GM12878 (cell line): ENCODE measurements around the gene KLHL35. TPM values are rescaled to one million over a fixed set of nuclear protein-coding genes. Genes with fewer than 3 reads are reported as not detected.

Experiments
- ATAC-seq: fragments of 200-7000 bp; cut with Tn5 transposase; 3 replicates; pipeline ENCODE4 v1.9.1; 2020; ENCODE audit warnings: mild to moderate bottlenecking, moderate library complexity
- BruUV-seq: library from RNA; stranded (reverse); fragments of 400-500 nt; replicated peaks from 2 replicates; lab custom pipeline; 2021; lab: Mats Ljungman, UMichigan
- CTCF ChIA-PET: fragments of 300-600 bp; sonication (Branson Sonifier 250); formaldehyde crosslinking; extraction: SDS; loops from one replicate; lab custom pipeline; 2021; ENCODE audit warnings: inconsistent platforms; lab: Yijun Ruan, JAX
- POLR2A ChIA-PET: fragments of 350-600 bp; formaldehyde crosslinking; extraction: SDS; loops from one replicate; lab custom pipeline; 2021; ENCODE audit warnings: inconsistent platforms; lab: Charles Lee
- RAD21 ChIA-PET: fragments of 300-600 bp; sonication (Branson Sonifier 250); formaldehyde crosslinking; loops from one replicate; lab custom pipeline; 2023; ENCODE audit warnings: antibody characterized with exemption; ENCODE audit not compliant: unreplicated experiment; lab: Charles Lee
- SMC1A ChIA-PET: fragments of 300-600 bp; sonication (Branson Sonifier 250); formaldehyde crosslinking; loops from one replicate; lab custom pipeline; 2023; ENCODE audit not compliant: unreplicated experiment, uncharacterized antibody; lab: Charles Lee
- DNase-seq: peaks from one replicate; pipeline ENCODE4 v3.0.0-alpha.2; 2011; ENCODE audit warnings: low read depth, low spot score
- FAIRE-seq: peaks from 3 replicates; lab custom pipeline; 2011; peaks lifted over from hg19 to GRCh38; lab: Jason Lieb, UNC
- H2AFZ ChIP-seq: 2 replicates; pipeline ENCODE4 v1.6.0; 2011; ENCODE audit warnings: low read depth, low read length, control low read depth; ENCODE audit not compliant: control insufficient read depth
- H3K27ac ChIP-seq: 2 replicates; pipeline ENCODE4 v1.5.1; 2011; ENCODE audit warnings: control low read depth; ENCODE audit not compliant: control insufficient read depth, insufficient read depth
- H3K27me3 ChIP-seq, 2 experiments: replicated peaks in 1 of 2; 2 replicates each; pipeline versions ENCODE4 v1.6.0 to v1.6.1; 2011; ENCODE audit warnings: low read length in 1 of 2; ENCODE audit not compliant: control insufficient read depth in 2 of 2, insufficient read depth in 2 of 2
- H3K36me3 ChIP-seq, 2 experiments: 2 replicates each; pipeline ENCODE4 v1.5.1; 2011; ENCODE audit warnings: low read length in 1 of 2; ENCODE audit not compliant: control insufficient read depth in 2 of 2, insufficient read depth in 2 of 2
- H3K4me1 ChIP-seq: 2 replicates; pipeline ENCODE4 v1.6.1; 2011; ENCODE audit warnings: mild to moderate bottlenecking, low read length, moderate library complexity, mixed read lengths; ENCODE audit not compliant: control insufficient read depth, insufficient read depth
- H3K4me2 ChIP-seq: 2 replicates; pipeline ENCODE4 v1.6.0; 2011; ENCODE audit warnings: control low read depth; ENCODE audit not compliant: control insufficient read depth, insufficient read depth
- H3K4me3 ChIP-seq: fragments of 200-600 bp; sonication (generic); 2 replicates; pipeline ENCODE4 v1.5.1; 2016
- H3K79me2 ChIP-seq: 2 replicates; pipeline ENCODE4 v1.6.0; 2011; ENCODE audit warnings: low read length; ENCODE audit not compliant: control insufficient read depth, insufficient read depth
- H3K9ac ChIP-seq: 2 replicates; pipeline ENCODE4 v1.8.0; 2011; ENCODE audit warnings: low read length, control low read depth, mixed read lengths; ENCODE audit not compliant: control insufficient read depth, insufficient read depth
- H3K9me3 ChIP-seq: replicated peaks from 3 replicates; pipeline ENCODE4 v1.5.1; 2011; ENCODE audit warnings: mild to moderate bottlenecking, low read length; ENCODE audit not compliant: control insufficient read depth, insufficient read depth
- H4K20me1 ChIP-seq: 2 replicates; pipeline ENCODE4 v1.6.0; 2011; ENCODE audit not compliant: control insufficient read depth, insufficient read depth
- CUX1 ChIP-seq: IDR thresholded peaks from 2 replicates; pipeline ENCODE4 v1.6.1; 2012; ENCODE audit warnings: improper control_type of control experiment, low read depth, low read length; ENCODE audit not compliant: insufficient replicate concordance
- EGR1 ChIP-seq, 2 experiments: IDR thresholded peaks; 1 replicate in 1 of 2; 2 replicates in 1 of 2; pipeline ENCODE4 v1.6.1; 2011 to 2012; ENCODE audit warnings: low read depth in 2 of 2, low read length in 2 of 2, borderline replicate concordance in 1 of 2, mild to moderate bottlenecking in 1 of 2, moderate library complexity in 1 of 2
- JUND ChIP-seq: IDR thresholded peaks from 2 replicates; pipeline ENCODE4 v1.6.1; 2012; ENCODE audit warnings: low read depth, mild to moderate bottlenecking, low read length, improper control_type of control experiment, moderate library complexity
- MYB ChIP-seq: fragments of 150-350 bp; IDR thresholded peaks from 2 replicates; pipeline ENCODE4 v1.6.1; 2014; ENCODE audit warnings: mild to moderate bottlenecking, low read depth, low read length, borderline replicate concordance
- PRDM15 ChIP-seq: fragments of 450-650 bp; formaldehyde crosslinking; IDR thresholded peaks from 2 replicates; pipeline ENCODE4 v1.4.0; 2020; ENCODE audit warnings: mild to moderate bottlenecking, moderate library complexity
- SMC3 ChIP-seq: IDR thresholded peaks from 2 replicates; pipeline ENCODE4 v1.6.1; 2011; ENCODE audit warnings: low read length, improper control_type of control experiment, borderline replicate concordance
- TCF3 ChIP-seq: IDR thresholded peaks from 2 replicates; pipeline ENCODE4 v1.6.1; 2012; ENCODE audit warnings: low read depth, mild to moderate bottlenecking, low read length, borderline replicate concordance; ENCODE audit not compliant: insufficient read depth
- ZNF592 ChIP-seq: fragments of 450-650 bp; IDR thresholded peaks from 2 replicates; pipeline ENCODE4 v1.6.1; 2017; ENCODE audit warnings: mild to moderate bottlenecking, moderate library complexity
- WGBS: methylation state at CpG from one replicate; pipeline ENCODE4 v1.1.6; 2016; ENCODE audit warnings: low lambda C conversion rate; ENCODE audit not compliant: insufficient replicate concordance, insufficient coverage; ENCODE audit errors: missing lambda C conversion rate; 5-methylcytosine and 5-hydroxymethylcytosine counted together
- in situ Hi-C: fragments of 300-500 bp; cut with MboI; formaldehyde crosslinking; loops from 9 replicates; pipeline ENCODE4 v1.14.3; 2018; ENCODE audit warnings: mixed read lengths
- intact Hi-C: fragments of 100-400 bp; cut with micrococcal nuclease; formaldehyde crosslinking; loops from one replicate; pipeline ENCODE4 v1.14.2; 2022; ENCODE audit not compliant: unreplicated experiment
- polyA plus RNA-seq, 11 experiments: library from polyadenylated mRNA; depleted of rRNA in 4 of 11; unstranded in 6 of 11; stranded (reverse) in 5 of 11; fragments of >200 nt; fragmentation: Nextera tagmentation in 4 of 11; fragmentation: Illumina TruSeq in 1 of 11; extraction: Ambion mirVana in 4 of 11; extraction: Trizol in 1 of 11; gene quantifications; 1 replicate in 1 of 11; 2 replicates in 10 of 11; pipeline versions ENCODE4 v1.2.1 to v1.2.3, GENCODE V29; 2011 to 2016; ENCODE audit warnings: inconsistent platforms in 2 of 11, missing spikeins in 2 of 11, low read depth in 1 of 11
- total RNA-seq, 4 experiments: library from RNA; depleted of rRNA in 3 of 4; stranded (reverse); fragments of >200 nt in 3 of 4; fragmentation: Illumina TruSeq in 1 of 4; extraction: Trizol in 1 of 4; gene quantifications; 2 replicates each; pipeline versions ENCODE4 v1.2.1 to v1.2.3, GENCODE V29; 2013 to 2021

KLHL35 gene
- total and polyA plus RNA-seq, 10 of the 15 experiments (the other 5 are each of a cell fraction or from before 2014, with no cell fraction given), result 0.04 to 0.34 (median 0.13) TPM; not detected in 1

- Histone ChIP-seq H3K9me3 (no peaks in the 10 kb centered on the region), H3K79me2 (no peaks in the 10 kb centered on the region), H3K9ac (no peak overlapping the region), H3K27me3 (no peaks in the 10 kb centered on the region; a peak in 1 of 4 replicates), H3K27ac (no peak overlapping the region), H3K4me3 (no peak overlapping the region), H3K4me2 (no peak overlapping the region), H3K4me1 (peaks cover 3% of the 10 kb centered on the region; the same call in 1 of the 2 replicates), H3K36me3 (no peaks in the 10 kb centered on the region), H2AFZ (no peak overlapping the region), H4K20me1 (no peaks in the 10 kb centered on the region)
- CTCF ChIA-PET, result interaction anchor here (1.0 to 17.1 kb wide), 16 partner anchors 11 to 145 kb away, joined by 3 to 406 read pairs (median 12); partner anchors contain the start of gene GDPD5
- POLR2A ChIA-PET, result interaction anchor here (0.7 kb wide), 1 partner anchor 13 kb away, joined by 3 read pairs; no protein-coding TSS in a partner anchor
- 22% methylated on average over 3 of the region's 3 CpGs for WGBS
- intact Hi-C loops, result no loop called here
- in situ Hi-C loops, result no loop called here
- SMC1A ChIA-PET, result interaction anchor here (1.0 to 8.3 kb wide), 12 partner anchors 35 to 145 kb away, joined by 3 to 89 read pairs (median 7); no protein-coding TSS in a partner anchor
- no TSS peak for BruUV-seq
- RAD21 ChIA-PET, result interaction anchor here (1.3 to 9.8 kb wide), 5 partner anchors 41 to 145 kb away, joined by 4 to 118 read pairs (median 4); no protein-coding TSS in a partner anchor
- DNase-seq (no peak), ATAC-seq (no peak), FAIRE-seq (no peak)
- no peak for TF ChIP-seq JUND
- no peak for TF ChIP-seq MYB
- TF ChIP-seq PRDM15, result no peak
- no peak for TF ChIP-seq SMC3
- no peak for TF ChIP-seq CUX1
- TF ChIP-seq TCF3, result no peak
- TF ChIP-seq EGR1 (IDR thresholded peaks at IDR 0.05; ENCODE audit: borderline replicate concordance in 1 of 2, low read depth in 2 of 2, low read length in 2 of 2), result no peak
- TF ChIP-seq ZNF592, result no peak
These were observed 45.9 kb downstream of the KLHL35 start for GRCh38 chr11:75386942-75387630.
